SK-N-SH (cell line): ENCODE measurements around the gene SCN4A. TPM values are rescaled to one million over a fixed set of nuclear protein-coding genes. Genes with fewer than 3 reads are reported as not detected.

ENCODE experiments used
- CTCF ChIA-PET: fragments of 300-600, 350-600 bp; formaldehyde crosslinking; extraction: SDS; loops from one replicate; lab custom pipeline; 2021; lab: Yijun Ruan, JAX
- POLR2A ChIA-PET: fragments of 350-600 bp; sonication (Branson Sonifier 250); formaldehyde crosslinking; extraction: SDS; loops from one replicate; lab custom pipeline; 2020; ENCODE audit warnings: antibody characterized with exemption, inconsistent platforms; lab: Yijun Ruan, JAX
- DNase-seq: peaks from one replicate; pipeline ENCODE4 v3.0.0; 2012
- H2AFZ ChIP-seq: fragments of 200-600 bp; sonication (generic); 2 replicates; pipeline ENCODE4 v1.8.1; 2016; ENCODE audit warnings: antibody characterized with exemption, mild to moderate bottlenecking, low read depth
- H3F3A ChIP-seq: fragments of 200-600 bp; sonication (generic); replicated peaks from 2 replicates; pipeline ENCODE3; 2016; ENCODE audit warnings: antibody characterized with exemption, mild to moderate bottlenecking; ENCODE audit not compliant: insufficient read depth
- H3K27ac ChIP-seq, 2 experiments: fragments of 200-500 bp in 1 of 2; fragments of 200-600 bp in 1 of 2; sonication (Bioruptor generic) in 1 of 2; sonication (generic), shearing (Covaris generic) in 1 of 2; 2 replicates each; pipeline versions ENCODE4 v1.5.1 to v1.6.1; 2014 to 2016; ENCODE audit warnings: low read depth in 2 of 2, inconsistent platforms in 1 of 2, low read length in 1 of 2, mild to moderate bottlenecking in 1 of 2, mixed read lengths in 1 of 2
- H3K27me3 ChIP-seq: fragments of 200-600 bp; sonication (generic), shearing (Covaris generic); 2 replicates; pipeline ENCODE4 v1.6.1; 2016; ENCODE audit warnings: mixed run types; ENCODE audit not compliant: insufficient read depth
- H3K36me3 ChIP-seq, 2 experiments: fragments of 200-500 bp in 1 of 2; fragments of 200-600 bp in 1 of 2; sonication (Bioruptor generic) in 1 of 2; sonication (generic) in 1 of 2; replicated peaks in 1 of 2; 2 replicates each; pipeline versions ENCODE3 to v1.5.1; 2014 to 2016; ENCODE audit warnings: low read length in 1 of 2, mild to moderate bottlenecking in 1 of 2; ENCODE audit not compliant: insufficient read depth in 2 of 2, control insufficient read depth in 1 of 2
- H3K4me1 ChIP-seq, 2 experiments: fragments of 200-500 bp in 1 of 2; fragments of 200-600 bp in 1 of 2; sonication (Bioruptor generic) in 1 of 2; sonication (generic), shearing (Covaris generic) in 1 of 2; 2 replicates each; pipeline versions ENCODE4 v1.5.1 to v1.6.1; 2014 to 2016; ENCODE audit warnings: low read depth in 1 of 2, low read length in 1 of 2, mixed run types in 1 of 2; ENCODE audit not compliant: insufficient read depth in 2 of 2, control insufficient read depth in 1 of 2
- H3K4me2 ChIP-seq: fragments of 200-600 bp; sonication (generic), shearing (Covaris generic); 2 replicates; pipeline ENCODE4 v1.6.1; 2017; ENCODE audit warnings: mixed run types
- H3K4me3 ChIP-seq, 2 experiments: fragments of 200-500 bp in 1 of 2; fragments of 200-600 bp in 1 of 2; sonication (Bioruptor generic) in 1 of 2; sonication (generic), shearing (Covaris generic) in 1 of 2; 2 replicates each; pipeline versions ENCODE4 v1.5.1 to v1.8.1; 2014 to 2016; ENCODE audit warnings: low read depth in 2 of 2, inconsistent platforms in 1 of 2, low read length in 1 of 2, mild to moderate bottlenecking in 1 of 2, mixed read lengths in 1 of 2, moderate library complexity in 1 of 2
- H3K79me2 ChIP-seq: fragments of 200-600 bp; sonication (generic); 2 replicates; pipeline ENCODE4 v1.8.1; 2017; ENCODE audit warnings: mild to moderate bottlenecking; ENCODE audit not compliant: insufficient read depth
- H3K9ac ChIP-seq: fragments of 200-600 bp; sonication (generic); 2 replicates; pipeline ENCODE4 v1.6.1; 2017; ENCODE audit warnings: mixed run types
- H3K9me2 ChIP-seq: fragments of 200-600 bp; sonication (generic); 2 replicates; pipeline ENCODE4 v1.6.1; 2017; ENCODE audit warnings: mixed run types
- H3K9me3 ChIP-seq: fragments of 200-600 bp; sonication (generic); 2 replicates; pipeline ENCODE4 v1.6.1; 2017; ENCODE audit warnings: mixed run types, mild to moderate bottlenecking, moderate library complexity
- H4K20me1 ChIP-seq: fragments of 200-600 bp; sonication (generic); 2 replicates; pipeline ENCODE4 v1.6.1; 2017; ENCODE audit warnings: mild to moderate bottlenecking, mixed run types; ENCODE audit not compliant: insufficient read depth
- CHD2 ChIP-seq: fragments of 150-350 bp; IDR thresholded peaks from 2 replicates; pipeline ENCODE4 v1.6.1; 2018; ENCODE audit warnings: low read length; ENCODE audit not compliant: partially characterized antibody
- CTCF ChIP-seq: fragments of 200-600 bp; sonication (generic); IDR thresholded peaks from 2 replicates; pipeline ENCODE4 v1.6.1; 2017; ENCODE audit warnings: antibody characterized with exemption, mild to moderate bottlenecking, moderate library complexity
- ELF1 ChIP-seq: IDR thresholded peaks from 2 replicates; pipeline ENCODE4 v1.4.0; 2012
- EP300 ChIP-seq, 2 experiments: IDR thresholded peaks; 2 replicates each; pipeline versions ENCODE4 v1.4.0 to v1.6.1; 2012; ENCODE audit warnings: borderline replicate concordance in 1 of 2, low read depth in 1 of 2, low read length in 1 of 2
- EZH2phosphoT487 ChIP-seq: fragments of 200-600 bp; sonication (generic); IDR thresholded peaks from 2 replicates; pipeline ENCODE4 v1.6.1; 2017; ENCODE audit warnings: low read depth, mixed run types, mild to moderate bottlenecking, antibody characterized with exemption, moderate library complexity, borderline replicate concordance
- FOXJ3 ChIP-seq: sonication (generic); formaldehyde crosslinking; IDR thresholded peaks from 2 replicates; pipeline ENCODE4 v1.5.1; 2020; ENCODE audit warnings: mild to moderate bottlenecking, missing genetic modification reagents
- GABPA ChIP-seq: IDR thresholded peaks from 2 replicates; pipeline ENCODE4 v1.4.0; 2012; ENCODE audit warnings: low read depth, mild to moderate bottlenecking
- JUND ChIP-seq: IDR thresholded peaks from 2 replicates; pipeline ENCODE4 v1.4.0; 2012
- MEF2A ChIP-seq: IDR thresholded peaks from 2 replicates; pipeline ENCODE4 v1.4.0; 2012; ENCODE audit warnings: low read depth, borderline replicate concordance
- NRF1 ChIP-seq: IDR thresholded peaks from 2 replicates; pipeline ENCODE4 v1.6.1; 2012; ENCODE audit warnings: low read depth, mild to moderate bottlenecking, low read length
- PBX3 ChIP-seq: IDR thresholded peaks from 2 replicates; pipeline ENCODE4; 2012
- REST ChIP-seq: IDR thresholded peaks from 2 replicates; pipeline ENCODE4 v1.6.1; 2012; ENCODE audit warnings: mild to moderate bottlenecking, low read depth, low read length, moderate library complexity
- RFX5 ChIP-seq: IDR thresholded peaks from 2 replicates; pipeline ENCODE4 v1.6.1; 2012; ENCODE audit warnings: mild to moderate bottlenecking, improper control_type of control experiment, low read length
- RXRA ChIP-seq: IDR thresholded peaks from 2 replicates; pipeline ENCODE4 v1.4.0; 2012; ENCODE audit warnings: low read depth, mild to moderate bottlenecking, borderline replicate concordance
- SIN3A ChIP-seq: IDR thresholded peaks from 2 replicates; pipeline ENCODE4 v1.6.1; 2012; ENCODE audit warnings: low read depth, mild to moderate bottlenecking, low read length, moderate library complexity, borderline replicate concordance
- SMC3 ChIP-seq: IDR thresholded peaks from 2 replicates; pipeline ENCODE4 v1.6.1; 2012; ENCODE audit warnings: low read depth, low read length, improper control_type of control experiment
- TCF12 ChIP-seq: IDR thresholded peaks from 2 replicates; pipeline ENCODE4 v1.4.0; 2012
- TEAD4 ChIP-seq: IDR thresholded peaks from 2 replicates; pipeline ENCODE4 v1.4.0; 2012; ENCODE audit warnings: mild to moderate bottlenecking, borderline replicate concordance; ENCODE audit not compliant: insufficient read depth
- WGBS: methylation state at CpG from one replicate; pipeline ENCODE4 v1.1.6; 2017; ENCODE audit warnings: low lambda C conversion rate; 5-methylcytosine and 5-hydroxymethylcytosine counted together
- polyA plus RNA-seq, 3 experiments: library from polyadenylated mRNA; depleted of rRNA; stranded (reverse); fragments of >200 nt; gene quantifications; 2 replicates each; pipeline ENCODE4 v1.2.3, GENCODE V29; 2012
- TF ChIP-seq, protein P1 (sequence below): fragments of 150-350 bp; IDR thresholded peaks from 2 replicates; pipeline ENCODE4 v1.6.1; 2016; ENCODE audit warnings: mild to moderate bottlenecking, low read depth, low read length

SCN4A gene
- polyA plus RNA-seq, 1 of the 3 experiments (the other 2 are of a cell fraction): not detected

GRCh38 chr17:64004903-64005733 is 32.4 kb upstream of the SCN4A start:
- 65% methylated on average over 14 of the region's 19 CpGs for WGBS

More at GRCh38 chr17:64004903-64005733, 32.4 kb upstream of the SCN4A start:
- H3F3A ChIP-seq: no peaks in the 10 kb centered on the region
- H3K27me3 ChIP-seq: no peaks in the 10 kb centered on the region
- no peaks in the 10 kb centered on the region for H4K20me1 ChIP-seq
- ChIA-PET POLR2A (interaction anchor here (0.8 kb wide), 1 partner anchor 140 kb away, joined by 3 read pairs; no protein-coding TSS in a partner anchor), CTCF (interaction anchor here (0.5 to 4.6 kb wide), 14 partner anchors 12 to 708 kb away, joined by 3 to 32 read pairs (median 7); partner anchors contain the start of genes CSHL1, GH1 and ICAM2)
- TF ChIP-seq TCF12 (no peak), TEAD4 (no peak), EZH2phosphoT487 (no peak), MEF2A (no peak), ELF1 (no peak), JUND (no peak), PBX3 (no peak), GABPA (no peak), RXRA (no peak), REST (no peak), CHD2 (no peak), SIN3A (no peak), NRF1 (no peak), CTCF (no peak), SMC3 (no peak), EP300 (IDR thresholded peaks at IDR 0.05; ENCODE audit: borderline replicate concordance in 1 of 2, low read depth in 1 of 2, low read length in 1 of 2) (no peak), RFX5 (no peak), FOXJ3 (CRISPR knock-in tag) (no peak)
- TF ChIP-seq, protein P1, sequence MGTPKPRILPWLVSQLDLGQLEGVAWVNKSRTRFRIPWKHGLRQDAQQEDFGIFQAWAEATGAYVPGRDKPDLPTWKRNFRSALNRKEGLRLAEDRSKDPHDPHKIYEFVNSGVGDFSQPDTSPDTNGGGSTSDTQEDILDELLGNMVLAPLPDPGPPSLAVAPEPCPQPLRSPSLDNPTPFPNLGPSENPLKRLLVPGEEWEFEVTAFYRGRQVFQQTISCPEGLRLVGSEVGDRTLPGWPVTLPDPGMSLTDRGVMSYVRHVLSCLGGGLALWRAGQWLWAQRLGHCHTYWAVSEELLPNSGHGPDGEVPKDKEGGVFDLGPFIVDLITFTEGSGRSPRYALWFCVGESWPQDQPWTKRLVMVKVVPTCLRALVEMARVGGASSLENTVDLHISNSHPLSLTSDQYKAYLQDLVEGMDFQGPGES: no peak
- H3K4me1 ChIP-seq: peaks cover 0 to 22% of the 10 kb centered on the region in 2 experiments; a peak in 1 of 4 replicates
- no peak overlapping the region for H2AFZ ChIP-seq
- no peaks in the 10 kb centered on the region for H3K79me2 ChIP-seq
- no peaks in the 10 kb centered on the region for H3K9me2 ChIP-seq
- no peak overlapping the region for H3K4me3 ChIP-seq
- H3K9ac ChIP-seq: no peak overlapping the region
- peak overlapping the region in 1 of 2 experiments; percentile 53; a peak in 1 of 4 replicates for H3K27ac ChIP-seq
- H3K9me3 ChIP-seq: no peaks in the 10 kb centered on the region
- peak; percentile 19 for DNase-seq
- no peak overlapping the region for H3K4me2 ChIP-seq
- H3K36me3 ChIP-seq: no peaks in the 10 kb centered on the region
